Smooth muscle cell (in vitro differentiated cells): Measurements from ENCODE around the gene NCAM2. TPM values are rescaled to one million over a fixed set of nuclear protein-coding genes. Genes with fewer than 3 reads are reported as not detected.

Experiments
- DNase-seq: peaks from one replicate; lab custom pipeline; 2025; ENCODE audit not compliant: unreplicated experiment; lab: John Stamatoyannopoulos, UW
- H2AFZ ChIP-seq: fragments of 200-600 bp; sonication (generic); 2 replicates; pipeline ENCODE4 v1.6.0; 2016; ENCODE audit warnings: antibody characterized with exemption, low read depth, mild to moderate bottlenecking
- H3F3A ChIP-seq: fragments of 200-600 bp; sonication (generic); 2 replicates; pipeline ENCODE4 v1.6.0; 2017; ENCODE audit warnings: antibody characterized with exemption, low read depth
- H3K27ac ChIP-seq: fragments of 200-600 bp; sonication (generic); 2 replicates; pipeline ENCODE4 v1.5.1; 2016; ENCODE audit warnings: low read depth, mild to moderate bottlenecking
- H3K27me3 ChIP-seq: fragments of 200-600 bp; sonication (generic); 2 replicates; pipeline ENCODE4 v1.6.1; 2016; ENCODE audit warnings: low read depth, mild to moderate bottlenecking
- H3K36me3 ChIP-seq: fragments of 200-600 bp; sonication (generic); 2 replicates; pipeline ENCODE4 v1.5.1; 2016; ENCODE audit warnings: low read depth
- H3K4me1 ChIP-seq: fragments of 200-600 bp; sonication (generic); 2 replicates; pipeline ENCODE4 v1.5.1; 2016; ENCODE audit warnings: low read depth
- H3K4me2 ChIP-seq: fragments of 200-600 bp; sonication (generic); 2 replicates; pipeline ENCODE4 v1.6.0; 2016; ENCODE audit warnings: mild to moderate bottlenecking
- H3K4me3 ChIP-seq: fragments of 200-600 bp; sonication (generic); 2 replicates; pipeline ENCODE4 v1.5.1; 2016; ENCODE audit warnings: mild to moderate bottlenecking
- H3K79me2 ChIP-seq: fragments of 200-600 bp; sonication (generic); 2 replicates; pipeline ENCODE4 v1.6.0; 2016; ENCODE audit warnings: low read depth, mild to moderate bottlenecking
- H3K9ac ChIP-seq: fragments of 200-600 bp; sonication (generic); 2 replicates; pipeline ENCODE4 v1.6.0; 2016; ENCODE audit warnings: low read depth
- H3K9me3 ChIP-seq: fragments of 200-600 bp; sonication (generic); replicated peaks from 2 replicates; pipeline ENCODE4 v1.5.1; 2016; ENCODE audit warnings: low read depth
- H4K20me1 ChIP-seq: fragments of 200-600 bp; sonication (generic); 2 replicates; pipeline ENCODE4 v1.6.0; 2016; ENCODE audit warnings: low read depth
- CTCF ChIP-seq: fragments of 200-600 bp; sonication (generic); IDR thresholded peaks from 2 replicates; pipeline ENCODE4 v1.5.1; 2017; ENCODE audit warnings: borderline replicate concordance, mild to moderate bottlenecking, antibody characterized with exemption; ENCODE audit not compliant: insufficient read depth, poor library complexity, severe bottlenecking
- WGBS: methylation state at CpG from one replicate; pipeline ENCODE4 v1.1.7; 2016; ENCODE audit warnings: low lambda C conversion rate; 5-methylcytosine and 5-hydroxymethylcytosine counted together
- polyA plus RNA-seq: library from polyadenylated mRNA; unstranded; fragments of >200 nt; fragmentation: Nextera tagmentation; extraction: Ambion mirVana; gene quantifications from 2 replicates; pipeline ENCODE4 v1.2.1, GENCODE V29; 2016
- total RNA-seq: library from RNA; depleted of rRNA; stranded (reverse); fragments of >200 nt; gene quantifications from 2 replicates; pipeline ENCODE4 v1.2.3, GENCODE V29; 2014

Gene NCAM2
- total and polyA plus RNA-seq, 2 experiments from 2014 or later = 0.49 to 0.77 TPM

- Histone ChIP-seq H3K27me3 (peaks cover under 1% of the 10 kb centered on the region), H3K9me3 (no peaks in the 10 kb centered on the region), H3K4me1 (no peaks in the 10 kb centered on the region), H2AFZ (no peak overlapping the region), H3F3A (no peaks in the 10 kb centered on the region), H3K4me2 (no peak overlapping the region), H3K4me3 (no peak overlapping the region), H3K9ac (no peak overlapping the region), H4K20me1 (no peaks in the 10 kb centered on the region), H3K27ac (no peak overlapping the region), H3K79me2 (no peaks in the 10 kb centered on the region), H3K36me3 (no peaks in the 10 kb centered on the region)
- TF ChIP-seq CTCF = no peak
- no peak for DNase-seq
- whole genome bisulfite sequencing = 92% methylated on average over 3 of the region's 3 CpGs
Measured at GRCh38 chr21:21291883-21292569, 293.8 kb downstream of the NCAM2 start.

GRCh38 chr21:21295303-21295702 is 297.1 kb downstream of the NCAM2 start:
- H3F3A ChIP-seq = no peaks in the 10 kb centered on the region
- H2AFZ ChIP-seq = no peak overlapping the region
- H3K4me3 ChIP-seq = no peak overlapping the region
- WGBS = 90% methylated on average over 3 of the region's 3 CpGs
- no peaks in the 10 kb centered on the region for H4K20me1 ChIP-seq
- H3K4me2 ChIP-seq = no peak overlapping the region
- H3K27ac ChIP-seq = no peak overlapping the region
- no peak overlapping the region for H3K9ac ChIP-seq
- no peaks in the 10 kb centered on the region for H3K79me2 ChIP-seq
- no peaks in the 10 kb centered on the region for H3K4me1 ChIP-seq
- no peaks in the 10 kb centered on the region for H3K27me3 ChIP-seq
- DNase-seq = no peak
- H3K9me3 ChIP-seq = no peaks in the 10 kb centered on the region
- H3K36me3 ChIP-seq = no peaks in the 10 kb centered on the region
- TF ChIP-seq CTCF = no peak

- Histone ChIP-seq H2AFZ (no peak overlapping the region), H3K27me3 (no peaks in the 10 kb centered on the region), H3K9me3 (no peaks in the 10 kb centered on the region), H3K4me2 (no peak overlapping the region), H3K9ac (no peak overlapping the region), H3F3A (no peaks in the 10 kb centered on the region), H3K27ac (no peak overlapping the region), H3K4me1 (no peaks in the 10 kb centered on the region), H3K36me3 (no peaks in the 10 kb centered on the region), H3K79me2 (no peaks in the 10 kb centered on the region), H3K4me3 (no peak overlapping the region), H4K20me1 (no peaks in the 10 kb centered on the region)
- WGBS = 77% methylated on average over 2 of the region's 2 CpGs
- no peak for DNase-seq
- TF ChIP-seq CTCF = no peak
Measured at GRCh38 chr21:21297211-21297610, 299.0 kb downstream of the NCAM2 start.

DNA sequence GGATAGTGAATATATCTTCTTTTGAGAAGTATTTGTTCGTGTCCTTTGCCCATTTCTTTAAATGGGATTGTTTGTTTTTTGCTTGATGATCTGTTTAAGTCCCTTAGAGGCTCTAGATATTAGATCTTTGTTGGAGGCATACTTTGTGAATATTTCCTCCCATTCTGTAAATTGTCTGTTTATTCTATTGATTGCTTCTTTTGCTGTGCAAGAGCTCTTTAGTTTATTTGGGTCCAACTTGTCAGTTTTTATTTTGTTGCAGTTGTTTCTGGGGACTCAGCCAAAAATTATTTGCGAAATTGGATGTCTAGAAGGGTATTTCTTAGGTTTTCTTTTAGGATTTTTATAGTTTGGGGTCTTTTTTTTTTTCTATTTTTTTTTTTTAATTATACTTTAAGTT is 302.8 kb downstream of the NCAM2 start:
- Histone ChIP-seq H4K20me1 (no peaks in the 10 kb centered on the region), H3K4me1 (no peaks in the 10 kb centered on the region), H3K79me2 (no peaks in the 10 kb centered on the region), H3K9me3 (no peaks in the 10 kb centered on the region), H3K36me3 (no peaks in the 10 kb centered on the region), H3K9ac (no peak overlapping the region), H2AFZ (no peak overlapping the region), H3K4me3 (no peak overlapping the region), H3K4me2 (no peak overlapping the region), H3K27me3 (no peaks in the 10 kb centered on the region), H3F3A (no peaks in the 10 kb centered on the region), H3K27ac (no peak overlapping the region)
- WGBS = 50% methylated on average over 2 of the region's 2 CpGs
- no peak for TF ChIP-seq CTCF
- DNase-seq = no peak
